ENCODE measurements around the gene TMPRSS5.

TMPRSS5 gene

DNA sequence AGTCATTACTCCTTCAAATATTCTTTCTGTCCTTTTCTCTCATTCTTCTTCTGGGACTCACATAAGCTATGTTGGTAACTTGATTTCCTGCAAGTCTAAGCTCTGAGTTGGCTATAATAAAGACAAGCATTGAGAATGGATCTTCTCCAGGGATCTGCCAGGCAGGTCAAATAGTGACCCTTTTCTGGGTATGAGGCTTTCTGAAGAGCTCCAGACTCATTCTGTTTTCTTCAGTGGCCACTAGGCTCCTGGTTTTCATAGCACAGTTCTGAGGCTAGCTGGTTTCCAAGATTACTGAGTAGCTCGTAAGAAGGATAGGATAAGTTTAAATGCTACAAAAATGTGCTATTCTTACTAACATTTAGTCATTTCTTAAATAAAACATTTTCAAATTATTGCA is 38.3 kb downstream of the TMPRSS5 start:
- DNase-seq: no peak

- DNase-seq: no peak
Observed at GRCh38 chr11:113666584-113666983, 39.5 kb downstream of the TMPRSS5 start.

DNA sequence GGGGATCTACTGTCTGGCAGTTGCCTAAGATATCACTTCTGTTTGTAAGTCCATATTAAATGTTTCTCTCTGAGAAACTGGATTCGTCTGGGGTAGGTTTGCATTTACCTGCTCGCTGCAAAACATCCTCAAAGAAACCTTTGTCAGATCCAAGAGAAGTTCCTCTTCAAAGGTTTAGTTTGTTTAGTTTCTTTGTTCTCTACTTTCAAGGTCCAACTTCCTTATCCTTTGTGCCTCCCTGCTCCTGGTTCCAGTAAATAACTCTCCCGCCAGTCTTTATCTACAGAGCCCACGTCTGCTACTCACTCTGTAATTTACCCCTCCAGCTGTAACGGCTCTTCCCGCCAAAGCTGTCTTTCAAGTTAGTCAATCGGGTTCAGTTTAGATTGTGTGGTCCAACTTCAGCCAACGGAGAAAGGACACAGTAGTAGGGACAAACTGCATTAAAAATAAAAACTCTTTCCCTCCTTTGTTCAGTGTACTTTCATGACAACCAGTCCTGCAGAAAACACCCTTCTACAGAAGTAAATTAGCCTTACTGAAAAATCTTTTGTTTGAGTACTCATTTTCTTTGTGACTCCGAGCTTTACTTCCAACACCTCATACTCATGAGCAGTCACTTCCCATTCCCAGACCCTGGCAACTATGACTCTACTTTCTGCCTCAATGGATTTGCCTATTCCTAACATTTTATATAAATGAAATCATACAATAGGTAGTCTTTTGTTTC is 41.0 kb downstream of the TMPRSS5 start:
- no peak for DNase-seq

DNA sequence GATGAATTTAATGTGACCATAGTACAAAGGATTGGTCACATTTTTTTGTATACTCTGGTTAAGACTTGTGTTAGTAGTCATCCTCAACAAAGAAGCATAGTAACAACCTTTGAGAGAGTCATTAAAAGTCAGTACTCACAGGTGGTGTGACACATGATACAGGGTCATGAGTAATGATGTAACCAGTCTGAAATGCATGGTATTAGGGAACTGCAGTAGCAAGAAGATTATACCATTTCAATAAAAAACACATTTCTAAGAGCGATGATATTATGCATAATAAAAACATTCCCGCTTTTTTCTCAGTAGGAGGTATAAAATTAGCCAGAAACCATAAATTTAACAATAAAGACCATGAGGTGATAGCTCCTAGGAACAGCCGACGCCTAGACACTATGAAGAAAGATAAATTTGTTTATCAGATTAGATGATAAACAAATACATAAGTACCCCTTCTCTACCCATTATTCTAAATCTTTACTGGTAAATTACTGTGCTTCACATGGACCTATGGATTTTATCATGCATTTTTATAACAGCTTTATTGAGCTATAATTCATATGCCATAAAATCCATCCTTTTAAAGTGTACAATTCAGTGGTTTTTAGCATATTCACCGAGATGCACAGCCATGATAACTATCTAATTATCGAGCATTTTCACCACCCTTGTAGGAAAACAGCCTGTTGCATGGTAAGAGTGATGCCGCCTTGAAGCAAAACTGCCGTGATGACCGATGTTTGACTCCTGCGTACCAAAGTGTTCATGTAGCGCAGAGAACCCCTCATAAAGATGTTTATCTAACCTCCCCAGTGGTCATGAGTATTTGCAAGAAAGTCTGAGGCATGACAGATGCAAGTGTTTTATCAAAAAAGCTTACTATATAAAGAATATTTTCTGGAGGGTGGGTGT is 41.8 kb downstream of the TMPRSS5 start:
- no peak for DNase-seq

DNA sequence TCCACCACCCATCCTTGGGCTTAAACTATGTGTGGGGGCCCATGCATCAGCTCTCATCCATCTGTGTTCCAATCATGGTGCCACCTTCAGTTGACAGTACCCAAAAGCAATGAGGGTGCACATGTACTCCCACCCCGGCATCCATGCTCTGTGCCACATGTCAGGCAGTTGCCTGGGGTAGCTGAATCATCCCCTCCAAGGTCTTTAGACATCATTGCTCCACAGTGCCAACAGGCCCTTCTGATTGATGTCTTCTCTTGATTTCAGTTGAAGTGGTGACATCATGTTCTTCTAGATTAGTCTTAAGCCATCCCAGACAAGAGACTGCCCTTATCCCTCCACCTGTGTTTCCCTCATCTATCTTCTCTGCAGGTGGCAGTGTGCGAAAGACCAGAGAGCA is 42.5 kb downstream of the TMPRSS5 start:
- no peak for DNase-seq

- DNase-seq: no peak
Observed at GRCh38 chr11:113655771-113656170, 50.3 kb downstream of the TMPRSS5 start.

DNA sequence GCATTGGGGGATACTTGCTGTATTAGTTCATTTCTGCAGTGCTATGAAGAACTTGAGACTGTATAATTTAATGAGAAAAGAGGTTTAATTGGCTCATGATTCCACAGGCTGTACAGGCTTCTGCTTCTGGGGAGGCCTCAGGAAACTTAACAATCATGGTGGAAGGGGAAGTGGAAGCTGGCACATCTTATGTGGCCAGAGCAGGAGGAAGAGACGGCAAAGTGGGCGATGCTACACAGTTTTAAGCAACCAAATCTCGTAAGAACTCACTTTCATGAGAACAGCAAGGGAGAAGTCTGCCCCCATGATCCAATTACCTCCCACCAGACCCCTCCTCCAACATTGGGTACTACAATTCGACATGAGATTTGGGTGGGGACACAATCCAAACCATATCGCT is 55.1 kb downstream of the TMPRSS5 start:
- DNase-seq: no peak

DNA sequence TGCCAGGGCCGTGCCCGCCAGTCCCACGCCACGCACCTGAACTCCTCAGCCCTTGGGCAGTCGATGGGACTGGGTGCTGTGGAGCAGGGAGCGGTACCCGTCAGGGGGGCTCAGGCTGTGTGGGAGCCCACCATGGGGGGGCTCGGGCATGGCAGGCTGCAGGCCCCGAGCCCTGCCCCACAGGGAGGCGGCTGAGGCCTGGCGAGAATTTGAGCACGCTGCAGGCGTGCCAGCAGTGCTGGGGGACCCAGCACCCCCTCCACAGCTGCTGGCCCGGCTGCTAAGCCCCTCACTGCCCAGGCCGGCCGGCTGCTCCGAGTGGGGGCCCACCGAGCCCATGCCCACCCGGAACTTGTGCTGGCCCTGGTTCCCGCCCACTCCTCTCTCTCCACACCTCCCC is 56.8 kb downstream of the TMPRSS5 start:
- no peak for DNase-seq

- no peak for DNase-seq
Observed at GRCh38 chr11:113647856-113648255, 58.3 kb downstream of the TMPRSS5 start.

DNA sequence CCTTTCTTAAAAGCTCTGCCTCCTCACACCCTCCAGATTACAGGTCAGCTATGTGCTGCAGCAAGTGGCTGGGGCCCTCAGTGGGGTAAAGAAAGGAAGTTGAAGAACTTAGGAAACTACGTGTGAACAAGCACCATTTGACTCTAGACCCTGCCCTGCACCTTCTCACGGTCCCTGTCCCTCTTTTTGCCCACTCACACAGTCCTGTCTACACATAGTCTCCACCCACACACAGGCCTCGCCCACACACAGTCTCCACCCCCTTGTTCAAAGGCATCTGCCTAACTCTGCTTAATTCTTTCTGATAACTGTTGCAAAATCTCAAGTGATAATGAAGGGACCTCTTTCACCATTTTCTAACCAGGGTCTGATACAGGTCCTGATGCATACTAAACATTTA is 59.0 kb downstream of the TMPRSS5 start:
- DNase-seq: peak in 1 of 5 donors; percentile 6

DNA sequence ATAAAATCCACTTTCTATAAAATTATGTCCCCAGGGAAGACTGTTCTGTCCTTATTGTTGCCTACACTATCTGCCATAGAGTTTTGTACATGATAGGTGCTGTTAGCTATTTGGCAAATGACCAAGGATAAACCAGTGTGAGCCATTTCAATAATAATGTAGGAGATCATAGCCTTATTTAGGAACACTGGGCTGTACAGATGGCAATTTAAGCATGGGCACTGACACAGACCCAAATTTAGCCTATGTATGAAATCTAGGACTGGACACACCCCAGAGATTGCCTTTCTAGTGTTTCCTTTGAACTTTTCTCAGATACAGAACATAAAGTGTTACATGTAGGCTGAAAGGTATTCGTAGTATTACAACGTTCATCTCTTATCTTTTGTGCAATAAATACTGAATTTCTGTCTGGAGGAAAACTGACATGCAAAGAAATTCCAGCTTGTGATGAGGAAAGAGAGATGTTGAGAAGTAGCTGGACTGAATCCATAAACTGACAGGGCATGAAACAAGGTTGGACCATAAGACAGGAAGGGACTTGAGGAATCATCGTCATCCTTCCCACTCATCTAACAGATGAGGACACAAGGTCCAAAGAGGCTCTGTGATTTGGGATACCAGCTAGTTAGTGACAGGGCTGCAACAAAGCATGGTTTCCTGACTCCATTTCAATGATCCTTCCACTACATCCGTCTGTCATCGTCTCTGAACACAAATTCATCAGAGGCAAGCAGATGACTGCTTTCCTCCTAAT is 60.3 kb downstream of the TMPRSS5 start:
- DNase-seq: no peak

DNA sequence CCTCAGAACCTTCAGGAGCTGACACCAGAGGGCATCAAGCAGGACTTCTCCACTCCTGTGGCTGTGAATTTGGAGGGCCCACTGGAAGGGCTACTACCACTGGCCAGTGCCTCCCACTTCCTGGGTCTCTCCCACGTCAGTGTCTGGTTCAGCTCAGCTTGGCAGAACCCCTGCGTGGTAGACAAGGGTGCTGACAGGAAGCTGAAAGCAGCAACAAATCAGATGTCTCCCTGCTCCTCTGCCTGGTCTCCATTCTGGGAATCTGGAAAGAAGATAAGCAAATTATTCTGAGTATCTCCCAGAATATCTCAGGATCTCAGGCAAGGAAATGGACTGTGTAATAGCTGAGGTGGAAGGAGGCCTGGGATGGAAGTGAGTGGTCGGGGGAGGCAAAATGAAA is 61.5 kb downstream of the TMPRSS5 start:
- no peak for DNase-seq

GRCh38 chr11:113643701-113644100 is 62.4 kb downstream of the TMPRSS5 start:
- no peak for DNase-seq

DNA sequence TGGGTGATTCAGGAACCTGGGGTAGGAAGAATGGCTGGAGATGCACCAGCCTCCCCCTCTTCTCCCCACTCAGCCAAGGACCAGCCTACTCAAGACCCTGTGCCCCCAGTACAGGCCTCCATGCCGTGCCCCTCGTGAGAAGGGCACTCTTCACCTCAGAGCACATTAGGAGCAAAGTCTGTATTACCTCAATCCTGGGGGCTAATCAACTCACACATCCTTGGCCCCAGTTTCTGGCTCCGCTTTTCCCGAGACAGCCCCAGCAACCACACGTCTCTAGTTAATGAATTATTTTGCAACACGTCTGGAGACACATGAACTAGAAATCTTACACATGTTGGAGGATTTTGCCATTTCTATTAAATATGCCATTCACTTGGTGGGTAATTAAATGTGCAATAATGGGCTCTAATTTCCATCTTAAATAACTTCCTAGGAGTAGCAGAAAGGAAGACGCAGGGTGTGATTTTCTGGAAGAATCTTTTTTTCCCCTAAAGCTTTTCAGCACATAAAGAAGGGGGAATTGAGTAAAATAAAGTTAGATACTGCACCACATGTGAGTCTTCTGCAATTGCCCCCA is 63.0 kb downstream of the TMPRSS5 start:
- DNase-seq: no peak

- peak in 1 of 5 donors; percentile 24 for DNase-seq
Observed at GRCh38 chr11:113642090-113642489, 64.0 kb downstream of the TMPRSS5 start.

DNA sequence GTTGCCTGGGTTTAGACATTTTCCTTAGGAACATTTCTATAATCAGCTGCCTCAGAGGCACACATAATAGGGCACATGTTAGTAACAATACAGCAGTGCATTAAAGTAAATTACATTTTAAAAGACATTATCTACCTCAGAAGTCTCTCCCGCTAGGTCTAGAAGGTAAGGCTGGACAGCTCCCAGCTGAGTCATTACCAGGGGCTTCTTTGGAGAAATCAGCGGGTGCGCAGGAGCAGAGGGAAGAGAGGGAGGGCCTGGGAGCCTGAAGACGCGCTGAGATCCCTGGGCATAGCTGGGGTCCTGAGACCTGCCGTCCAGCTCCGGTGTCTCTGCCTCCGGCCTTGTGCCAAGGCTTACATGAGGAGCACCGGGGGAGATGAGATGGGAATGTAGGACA is 67.7 kb downstream of the TMPRSS5 start:
- no peak for DNase-seq

DNA sequence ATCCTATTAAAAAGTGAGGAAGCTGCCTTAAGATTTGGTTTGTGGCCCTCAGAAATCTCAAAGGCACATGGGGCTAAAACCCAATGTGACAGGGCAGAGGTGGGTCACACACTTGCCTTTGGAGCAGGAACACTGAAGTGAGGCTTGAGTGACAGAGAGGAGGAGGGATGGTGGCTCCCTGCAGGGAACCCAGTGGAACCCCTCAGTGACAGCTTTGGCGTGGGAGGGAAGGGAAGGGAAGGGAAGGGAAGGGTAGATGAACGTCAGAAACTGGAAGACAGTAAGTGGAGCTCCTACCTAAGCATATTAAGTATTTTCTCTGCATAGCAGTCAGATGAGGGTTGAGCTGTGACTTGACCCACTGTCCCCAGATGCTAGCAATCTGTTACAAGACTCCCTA is 68.5 kb downstream of the TMPRSS5 start:
- no peak for DNase-seq

All from T-helper 1 cell (primary cell).